GM12878 (cell line): ENCODE data around the gene MAD1L1. TPM values are rescaled to one million over a fixed set of nuclear protein-coding genes. Genes with fewer than 3 reads are reported as not detected.

ENCODE experiments used
- ATF2 ChIP-seq: IDR thresholded peaks from 2 replicates; pipeline ENCODE4 v1.6.1; 2012; ENCODE audit warnings: low read length, inconsistent platforms
- BCL11A ChIP-seq: IDR thresholded peaks from 2 replicates; pipeline ENCODE4 v1.6.1; 2011; ENCODE audit warnings: low read depth, low read length
- BCL3 ChIP-seq: IDR thresholded peaks from 2 replicates; pipeline ENCODE4 v1.6.1; 2011; ENCODE audit warnings: borderline replicate concordance, low read depth, mild to moderate bottlenecking, moderate library complexity, low read length; ENCODE audit not compliant: insufficient read depth, poor library complexity, severe bottlenecking
- CEBPB ChIP-seq, 2 experiments: fragments of 150-350 bp in 1 of 2; IDR thresholded peaks; 2 replicates each; pipeline ENCODE4 v1.6.1; 2012 to 2014; ENCODE audit warnings: low read depth in 2 of 2, low read length in 2 of 2, borderline replicate concordance in 1 of 2, inconsistent platforms in 1 of 2
- CHD4 ChIP-seq: fragments of 200-600 bp; sonication (generic); IDR thresholded peaks from 2 replicates; pipeline ENCODE4 v1.6.1; 2016; ENCODE audit warnings: mild to moderate bottlenecking
- FOXM1 ChIP-seq: IDR thresholded peaks from 2 replicates; pipeline ENCODE4 v1.6.1; 2012; ENCODE audit warnings: low read depth, mild to moderate bottlenecking, inconsistent platforms, low read length, moderate library complexity
- GABPA ChIP-seq: IDR thresholded peaks from 2 replicates; pipeline ENCODE4 v1.6.1; 2014; ENCODE audit warnings: antibody characterized with exemption, low read depth, mild to moderate bottlenecking, inconsistent platforms
- IRF4 ChIP-seq: IDR thresholded peaks from 2 replicates; pipeline ENCODE4 v1.6.1; 2011; ENCODE audit warnings: low read depth, low read length
- MTA3 ChIP-seq: IDR thresholded peaks from 2 replicates; pipeline ENCODE4 v1.6.1; 2012; ENCODE audit warnings: low read length, inconsistent platforms, borderline replicate concordance
- NFIC ChIP-seq: IDR thresholded peaks from 2 replicates; pipeline ENCODE4 v1.6.1; 2012; ENCODE audit warnings: low read depth, mild to moderate bottlenecking, inconsistent platforms, low read length, moderate library complexity
- PAX5 ChIP-seq: IDR thresholded peaks from 2 replicates; pipeline ENCODE4 v1.6.1; 2011; ENCODE audit warnings: low read depth, low read length, borderline replicate concordance
- RELA ChIP-seq: fragments of 450-650 bp; IDR thresholded peaks from 2 replicates; pipeline ENCODE4 v1.8.0; 2014; ENCODE audit warnings: borderline replicate concordance; ENCODE audit not compliant: partially characterized antibody
- REST ChIP-seq: IDR thresholded peaks from 2 replicates; pipeline ENCODE4 v1.6.1; 2012; ENCODE audit warnings: mild to moderate bottlenecking, low read depth, low read length
- RUNX3 ChIP-seq: IDR thresholded peaks from 2 replicates; pipeline ENCODE4 v1.6.1; 2012; ENCODE audit warnings: low read length, inconsistent platforms
- SP1 ChIP-seq: IDR thresholded peaks from one replicate; pipeline ENCODE4 v1.6.1; 2011; ENCODE audit warnings: low read depth, low read length
- SRF ChIP-seq, 2 experiments: IDR thresholded peaks; 2 replicates each; pipeline ENCODE4 v1.6.1; 2011; ENCODE audit warnings: low read depth in 2 of 2, low read length in 2 of 2, mild to moderate bottlenecking in 1 of 2, moderate library complexity in 1 of 2
- ZNF207 ChIP-seq: fragments of 450-650 bp; IDR thresholded peaks from 2 replicates; pipeline ENCODE4 v1.6.1; 2014; ENCODE audit warnings: antibody characterized with exemption, mild to moderate bottlenecking, borderline replicate concordance
- ZNF217 ChIP-seq: fragments of 450-650 bp; IDR thresholded peaks from 2 replicates; pipeline ENCODE4 v1.6.1; 2017; ENCODE audit warnings: antibody characterized with exemption, mild to moderate bottlenecking
- ZNF24 ChIP-seq: fragments of 450-650 bp; IDR thresholded peaks from 2 replicates; pipeline ENCODE4 v1.6.1; 2017; ENCODE audit warnings: antibody characterized with exemption, mild to moderate bottlenecking
- polyA plus RNA-seq, 11 experiments: library from polyadenylated mRNA; depleted of rRNA in 4 of 11; unstranded in 6 of 11; stranded (reverse) in 5 of 11; fragments of >200 nt; fragmentation: Nextera tagmentation in 4 of 11; fragmentation: Illumina TruSeq in 1 of 11; extraction: Ambion mirVana in 4 of 11; extraction: Trizol in 1 of 11; gene quantifications; 1 replicate in 1 of 11; 2 replicates in 10 of 11; pipeline versions ENCODE4 v1.2.1 to v1.2.3, GENCODE V29; 2011 to 2016; ENCODE audit warnings: inconsistent platforms in 2 of 11, missing spikeins in 2 of 11, low read depth in 1 of 11
- total RNA-seq, 4 experiments: library from RNA; depleted of rRNA in 3 of 4; stranded (reverse); fragments of >200 nt in 3 of 4; fragmentation: Illumina TruSeq in 1 of 4; extraction: Trizol in 1 of 4; gene quantifications; 2 replicates each; pipeline versions ENCODE4 v1.2.1 to v1.2.3, GENCODE V29; 2013 to 2021
- TF ChIP-seq, protein P1 (sequence below): IDR thresholded peaks from 2 replicates; pipeline ENCODE4 v1.6.1; 2011; ENCODE audit warnings: low read depth, low read length, improper control_type of control experiment, borderline replicate concordance

Gene MAD1L1
- total and polyA plus RNA-seq, 10 of the 15 experiments (the other 5 are each of a cell fraction or from before 2014, with no cell fraction given): 2.2 to 76.8 (median 38.3) TPM

DNA sequence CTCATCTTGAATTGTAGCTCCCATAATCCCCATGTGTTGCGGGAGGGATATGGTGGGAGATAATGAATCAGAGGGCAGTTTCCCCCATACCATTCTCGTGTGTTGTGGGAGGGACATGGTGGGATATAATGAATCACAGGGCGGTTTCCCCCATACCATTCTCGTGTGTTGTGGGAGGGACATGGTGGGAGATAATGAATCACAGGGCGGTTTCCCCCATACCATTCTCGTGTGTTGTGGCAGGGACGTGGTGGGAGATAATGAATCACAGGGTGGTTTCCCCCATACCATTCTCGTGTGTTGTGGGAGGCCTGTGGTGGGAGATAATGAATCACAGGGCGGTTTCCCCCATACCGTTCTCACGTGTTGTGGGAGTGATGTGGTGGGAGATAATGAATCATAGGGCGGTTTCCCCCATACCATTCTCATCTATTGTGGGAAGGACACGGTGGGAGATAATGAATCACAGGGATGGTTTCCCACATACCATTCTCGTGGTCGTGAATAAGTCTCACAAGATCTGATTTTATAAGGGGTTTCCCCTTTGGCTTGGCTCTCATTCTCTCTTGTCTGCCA is 271.0 kb downstream of the MAD1L1 start (continued):
- TF ChIP-seq, protein P1, sequence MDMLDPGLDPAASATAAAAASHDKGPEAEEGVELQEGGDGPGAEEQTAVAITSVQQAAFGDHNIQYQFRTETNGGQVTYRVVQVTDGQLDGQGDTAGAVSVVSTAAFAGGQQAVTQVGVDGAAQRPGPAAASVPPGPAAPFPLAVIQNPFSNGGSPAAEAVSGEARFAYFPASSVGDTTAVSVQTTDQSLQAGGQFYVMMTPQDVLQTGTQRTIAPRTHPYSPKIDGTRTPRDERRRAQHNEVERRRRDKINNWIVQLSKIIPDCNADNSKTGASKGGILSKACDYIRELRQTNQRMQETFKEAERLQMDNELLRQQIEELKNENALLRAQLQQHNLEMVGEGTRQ: no peak
- TF ChIP-seq GABPA (0 out of 2 replicates have a peak, but pooled peaks have one; percentile 12), RELA (no peak), CEBPB (IDR thresholded peaks at IDR 0.05; ENCODE audit: borderline replicate concordance in 1 of 2, low read depth in 2 of 2, low read length in 2 of 2) (0 out of 4 replicates have a peak, but pooled peaks of 1 of the 2 experiments have one; percentile 44), SRF (IDR thresholded peaks at IDR 0.05; ENCODE audit: low read depth in 2 of 2, low read length in 2 of 2) (0 out of 4 replicates have a peak, but pooled peaks of 1 of the 2 experiments have one; percentile 15), RUNX3 (peak; percentile 98), BCL3 (peak; percentile 95), MTA3 (peak; percentile 88; the same call in 1 of the 2 replicates), SP1 (peak; percentile 10), BCL11A (peak; percentile 77), ZNF207 (no peak), FOXM1 (peak; percentile 92), IRF4 (peak; percentile 71), NFIC (peak; percentile 90), REST (no peak), CHD4 (no peak), PAX5 (peak; percentile 91), ZNF24 (no peak), ATF2 (peak; percentile 99), ZNF217 (no peak)
